ENCODE measurements around the gene SCRN1. TPM values are rescaled to one million over a fixed set of nuclear protein-coding genes. Genes with fewer than 3 reads are reported as not detected.

Gene SCRN1
- total RNA-seq, 4 donors from 2014 or later = 15.0 to 24.5 (median 17.3) TPM

GRCh38 chr7:29958667-29959358 lies 30.8 kb downstream of the SCRN1 start:
- no peak for TF ChIP-seq CTCF (IDR thresholded peaks at IDR 0.05)
- TF ChIP-seq POLR2A (IDR thresholded peaks at IDR 0.05) = no peak
- no peak for TF ChIP-seq POLR2AphosphoS5 (IDR thresholded peaks at IDR 0.05)
- no peak for TF ChIP-seq EP300 (IDR thresholded peaks at IDR 0.05; ENCODE audit: low read depth)
- no peak overlapping the region for H3K27ac ChIP-seq
- no peak for DNase-seq
- no peaks in the 10 kb centered on the region for H3K36me3 ChIP-seq
- intact Hi-C loops (cut with DNase I; ENCODE audit: low total_unique reads) (no loop called here), in situ Hi-C loops (cut with MboI; ENCODE audit: low pct_ligation_motif_present in 1 of 4, low pct_unique_long_range_greater_than_20kb in 1 of 4, low sequenced_read_pairs in 3 of 4) (no loop called here)
- WGBS, 2 donors (ENCODE audit: low coverage in 1 of 2) = 93 to 96% methylated on average over 8 of the region's 8 CpGs
- H3K4me3 ChIP-seq = no peak overlapping the region
- H3K4me1 ChIP-seq = no peaks in the 10 kb centered on the region
- H3K9me3 ChIP-seq = no peaks in the 10 kb centered on the region
- no peaks in the 10 kb centered on the region for H3K27me3 ChIP-seq

- Histone ChIP-seq H3K4me3 (no peak overlapping the region), H3K27ac (no peak overlapping the region), H3K9me3 (no peaks in the 10 kb centered on the region), H3K4me1 (no peaks in the 10 kb centered on the region), H3K36me3 (no peaks in the 10 kb centered on the region), H3K27me3 (no peaks in the 10 kb centered on the region)
- no peak for DNase-seq
- intact Hi-C loops (cut with DNase I; ENCODE audit: low total_unique reads) (no loop called here), in situ Hi-C loops (cut with MboI; ENCODE audit: low pct_ligation_motif_present in 1 of 4, low pct_unique_long_range_greater_than_20kb in 1 of 4, low sequenced_read_pairs in 3 of 4) (no loop called here)
- TF ChIP-seq EP300 (IDR thresholded peaks at IDR 0.05; ENCODE audit: low read depth) = no peak
- TF ChIP-seq POLR2A (IDR thresholded peaks at IDR 0.05) = no peak
- no peak for TF ChIP-seq CTCF (IDR thresholded peaks at IDR 0.05)
- TF ChIP-seq POLR2AphosphoS5 (IDR thresholded peaks at IDR 0.05) = no peak
- 81 to 89% methylated on average over 4 to 9 of the region's 9 CpGs for WGBS, 2 donors (ENCODE audit: low coverage in 1 of 2)
Measured at GRCh38 chr7:29957521-29958310, 31.9 kb downstream of the SCRN1 start.

GRCh38 chr7:29956487-29956836 lies 33.1 kb downstream of the SCRN1 start:
- WGBS, 2 donors (ENCODE audit: low coverage in 1 of 2) = 68 to 82% methylated on average over 3 of the region's 3 CpGs
- no peaks in the 10 kb centered on the region for H3K9me3 ChIP-seq
- no peak overlapping the region for H3K4me3 ChIP-seq
- DNase-seq = no peak
- intact Hi-C loops (cut with DNase I; ENCODE audit: low total_unique reads) (no loop called here), in situ Hi-C loops (cut with MboI; ENCODE audit: low pct_ligation_motif_present in 1 of 4, low pct_unique_long_range_greater_than_20kb in 1 of 4, low sequenced_read_pairs in 3 of 4) (no loop called here)
- no peaks in the 10 kb centered on the region for H3K4me1 ChIP-seq
- no peak for TF ChIP-seq EP300 (IDR thresholded peaks at IDR 0.05; ENCODE audit: low read depth)
- TF ChIP-seq POLR2AphosphoS5 (IDR thresholded peaks at IDR 0.05) = no peak
- no peak for TF ChIP-seq CTCF (IDR thresholded peaks at IDR 0.05)
- no peak for TF ChIP-seq POLR2A (IDR thresholded peaks at IDR 0.05)
- no peaks in the 10 kb centered on the region for H3K27me3 ChIP-seq
- no peaks in the 10 kb centered on the region for H3K36me3 ChIP-seq
- no peak overlapping the region for H3K27ac ChIP-seq

- Histone ChIP-seq H3K4me3 (no peak overlapping the region), H3K9me3 (no peaks in the 10 kb centered on the region), H3K4me1 (no peaks in the 10 kb centered on the region), H3K36me3 (no peaks in the 10 kb centered on the region), H3K27ac (no peak overlapping the region), H3K27me3 (no peaks in the 10 kb centered on the region)
- intact Hi-C loops (cut with DNase I; ENCODE audit: low total_unique reads) = no loop called here
- peak; percentile 13 for DNase-seq
- no peak for TF ChIP-seq POLR2A (IDR thresholded peaks at IDR 0.05)
- no peak for TF ChIP-seq POLR2AphosphoS5 (IDR thresholded peaks at IDR 0.05)
- TF ChIP-seq CTCF (IDR thresholded peaks at IDR 0.05) = no peak
- no peak for TF ChIP-seq EP300 (IDR thresholded peaks at IDR 0.05; ENCODE audit: low read depth)
- WGBS, 2 donors (ENCODE audit: low coverage in 1 of 2) = 63 to 70% methylated on average over 4 to 8 of the region's 8 CpGs
- in situ Hi-C loops (cut with MboI; ENCODE audit: low pct_ligation_motif_present in 1 of 4, low pct_unique_long_range_greater_than_20kb in 1 of 4, low sequenced_read_pairs in 3 of 4) = no loop called here
Measured at GRCh38 chr7:29955799-29956486, 33.7 kb downstream of the SCRN1 start.
